GM18867 (cell line): ENCODE measurements around the gene TBC1D24.
"Not testable (repeated sequence)": the region's sequence is repeated elsewhere in the genome, so short reads cannot be mapped to it uniquely, and the experiment has no call there.

Experiments
- ATAC-seq: cut with Tn5 transposase; IDR thresholded peaks from one replicate; pipeline ENCODE4 v1.9.1; 2021; ENCODE audit warnings: mild to moderate bottlenecking, moderate library complexity; ENCODE audit not compliant: unreplicated experiment

TBC1D24 gene

GRCh38 chr16:2529961-2530628 is 55.2 kb downstream of the TBC1D24 start:
- no peak for ATAC-seq

GRCh38 chr16:2530629-2531318 is 55.8 kb downstream of the TBC1D24 start:
- no peak for ATAC-seq

- ATAC-seq: peak; percentile 1
Observed at GRCh38 chr16:2531371-2531695, 56.4 kb downstream of the TBC1D24 start, which contains the start of gene CEMP1. TSS of gene CEMP1 (minus strand) at chr16:2531408. CDS start at chr16:2531073, 335 bp downstream.

DNA sequence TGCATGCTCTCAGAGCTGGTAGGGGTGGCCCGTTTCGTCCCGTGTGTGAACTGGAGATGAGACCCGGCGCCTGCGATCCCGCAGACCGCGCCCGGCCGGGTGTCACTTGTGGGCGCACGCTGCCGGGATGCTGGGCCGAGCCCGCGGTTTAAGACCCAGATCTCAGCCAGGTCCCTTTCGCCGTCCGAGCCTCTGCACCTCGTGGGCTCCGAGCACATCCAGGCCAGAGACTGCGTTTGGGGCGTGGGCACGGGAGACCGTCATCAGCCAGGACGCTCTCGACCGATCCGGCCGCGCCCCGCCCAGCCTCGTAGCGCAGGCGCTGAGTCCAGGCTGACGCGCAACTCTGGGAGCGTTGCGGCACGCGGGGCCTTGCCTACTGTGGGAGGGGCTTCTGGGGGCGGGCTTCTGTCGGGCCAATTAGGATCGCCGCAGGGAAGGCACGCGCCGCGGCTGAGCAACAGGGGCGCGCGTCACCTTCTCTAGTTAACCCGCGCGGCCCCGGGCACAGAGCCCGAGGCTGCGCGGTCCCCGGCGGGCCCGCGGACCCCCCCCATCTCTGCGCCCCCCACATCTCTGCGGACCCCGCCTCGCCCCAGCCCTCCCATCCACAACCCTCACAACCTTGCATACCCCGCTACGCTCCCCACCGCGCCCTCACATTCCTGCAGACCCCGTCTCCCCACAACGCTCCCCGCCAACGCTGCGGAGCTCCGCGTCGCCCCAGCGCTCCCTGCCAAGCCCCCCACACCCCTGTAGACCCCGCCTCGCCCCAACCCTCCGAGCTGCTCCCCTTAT is 57.0 kb downstream of the TBC1D24 start:
- peak; percentile 85 for ATAC-seq

- ATAC-seq: no peak
Observed at GRCh38 chr16:2532494-2533141, 57.7 kb downstream of the TBC1D24 start.

DNA sequence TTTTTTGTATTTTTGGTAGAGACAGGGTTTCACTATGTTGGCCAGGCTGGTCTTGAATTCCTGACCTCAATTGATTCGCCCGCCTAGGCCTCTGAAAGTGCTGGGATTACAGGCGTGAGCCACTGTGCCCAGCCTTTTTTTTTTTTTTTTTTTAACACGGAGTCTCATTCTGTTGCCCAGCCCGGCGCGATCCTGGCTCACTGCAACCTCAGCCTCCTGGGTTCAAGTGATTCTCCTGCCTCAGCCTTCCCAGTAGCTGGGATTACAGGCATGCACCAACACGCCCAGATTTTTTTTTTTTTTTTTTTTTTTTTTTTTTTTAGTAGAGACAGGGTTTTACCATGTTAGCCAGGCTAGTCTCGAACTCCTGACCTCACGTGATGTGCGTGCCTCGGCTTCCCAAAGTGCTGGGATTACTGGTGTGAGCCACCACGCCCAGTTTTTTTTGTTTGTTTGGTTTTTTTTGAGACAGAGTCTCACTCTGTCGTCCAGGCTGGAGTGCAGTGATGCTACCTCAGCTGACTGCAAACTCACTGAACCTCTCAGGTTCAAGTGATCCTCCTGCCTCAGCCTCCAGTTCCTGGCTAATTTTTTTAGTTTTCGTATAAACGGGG is 58.3 kb downstream of the TBC1D24 start:
- ATAC-seq: not testable (repeated sequence)

DNA sequence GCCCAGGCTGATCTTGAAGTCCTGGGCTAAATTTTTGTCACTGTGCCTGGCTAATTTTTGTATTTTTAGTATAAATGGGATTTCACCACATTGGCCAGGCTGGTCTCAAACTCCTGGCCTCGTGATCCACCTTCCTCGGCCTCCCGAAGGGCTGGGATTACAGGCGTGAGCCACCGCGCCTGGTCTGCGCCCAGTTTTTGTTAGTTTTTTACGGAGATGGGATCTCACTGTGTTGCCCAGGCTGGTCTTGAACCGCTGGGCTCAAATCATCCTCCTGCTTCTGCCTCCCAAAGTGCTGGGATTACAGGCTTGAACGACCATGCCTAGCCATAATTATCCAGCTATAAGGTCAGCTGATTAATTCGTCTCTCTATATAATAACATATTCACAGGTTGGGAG is 59.0 kb downstream of the TBC1D24 start:
- no peak for ATAC-seq

DNA sequence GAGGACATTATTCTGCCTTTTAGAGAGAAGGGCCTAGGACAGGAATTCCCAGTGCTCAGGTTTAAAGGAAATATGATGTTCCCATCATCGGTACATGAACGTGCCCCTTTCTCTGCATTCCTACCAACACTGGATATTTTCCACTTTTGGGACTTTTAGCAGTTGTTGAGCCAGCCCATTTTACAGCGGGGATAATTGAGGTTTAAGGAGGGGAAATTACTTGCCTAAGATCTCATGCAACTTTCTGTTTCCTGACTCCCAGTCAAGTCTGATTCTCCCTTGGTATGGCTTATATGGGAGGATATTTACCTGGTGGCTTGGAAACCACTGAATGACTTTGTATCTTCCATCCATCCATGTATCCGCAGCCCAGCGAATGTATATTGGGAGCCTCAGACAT is 59.4 kb downstream of the TBC1D24 start:
- not testable (repeated sequence) for ATAC-seq

DNA sequence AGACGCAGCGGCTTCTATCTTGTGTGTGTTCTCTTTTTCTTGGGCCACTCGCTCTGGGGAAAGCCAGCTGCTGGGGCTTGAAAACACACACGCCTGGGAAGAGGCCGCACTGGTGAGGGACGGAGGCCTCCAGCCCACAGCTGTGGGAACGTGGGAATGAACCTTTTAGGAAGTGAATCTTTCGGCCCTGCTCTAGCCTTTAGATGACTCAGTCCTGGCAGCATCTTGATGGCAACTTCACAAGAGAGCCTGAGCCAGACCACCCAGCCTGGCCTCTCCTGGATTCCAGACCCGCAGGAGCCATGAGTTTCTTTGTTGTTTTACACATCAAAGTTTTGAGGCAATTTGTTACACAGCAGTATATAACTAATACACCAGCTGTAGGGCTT is 60.7 kb downstream of the TBC1D24 start:
- ATAC-seq: no peak

- peak; percentile 73 for ATAC-seq
Observed at GRCh38 chr16:2537451-2538379, 62.8 kb downstream of the TBC1D24 start, which contains the start of gene PDPK1. TSS of gene PDPK1 (plus strand) at chr16:2538021. CDS start at chr16:2538113, 92 bp downstream.

DNA sequence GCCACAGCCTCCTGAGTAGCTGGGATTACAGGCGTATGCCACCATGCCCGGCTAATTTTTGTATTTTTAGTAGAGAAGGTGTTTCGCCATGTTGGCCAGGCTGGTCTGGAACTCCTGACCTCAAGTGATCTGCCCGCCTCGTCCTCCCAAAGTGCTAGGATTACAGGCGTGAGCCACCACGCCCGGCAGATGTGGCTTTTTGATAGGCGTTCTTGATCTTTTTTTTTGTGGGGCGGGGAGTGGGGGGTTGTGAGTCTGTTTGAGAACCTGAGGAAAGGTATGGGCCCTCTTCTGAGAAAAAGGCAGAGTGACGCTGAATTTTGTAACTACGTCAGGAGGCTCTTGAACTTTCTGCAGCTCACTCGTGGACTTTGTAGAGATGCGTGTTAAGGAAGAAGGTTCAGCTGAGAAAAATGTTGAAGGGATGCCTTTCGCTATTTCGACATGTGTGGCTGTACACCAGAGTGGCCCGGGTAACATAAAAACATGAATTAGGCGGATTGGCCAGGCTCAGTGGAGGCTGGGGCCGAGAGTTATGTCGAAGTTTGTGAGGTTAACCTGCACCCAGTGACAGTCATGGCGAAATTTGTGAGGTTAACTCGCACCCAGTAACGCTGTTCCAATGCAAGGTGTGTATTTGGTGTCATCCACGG is 64.4 kb downstream of the TBC1D24 start:
- ATAC-seq: not testable (repeated sequence)

DNA sequence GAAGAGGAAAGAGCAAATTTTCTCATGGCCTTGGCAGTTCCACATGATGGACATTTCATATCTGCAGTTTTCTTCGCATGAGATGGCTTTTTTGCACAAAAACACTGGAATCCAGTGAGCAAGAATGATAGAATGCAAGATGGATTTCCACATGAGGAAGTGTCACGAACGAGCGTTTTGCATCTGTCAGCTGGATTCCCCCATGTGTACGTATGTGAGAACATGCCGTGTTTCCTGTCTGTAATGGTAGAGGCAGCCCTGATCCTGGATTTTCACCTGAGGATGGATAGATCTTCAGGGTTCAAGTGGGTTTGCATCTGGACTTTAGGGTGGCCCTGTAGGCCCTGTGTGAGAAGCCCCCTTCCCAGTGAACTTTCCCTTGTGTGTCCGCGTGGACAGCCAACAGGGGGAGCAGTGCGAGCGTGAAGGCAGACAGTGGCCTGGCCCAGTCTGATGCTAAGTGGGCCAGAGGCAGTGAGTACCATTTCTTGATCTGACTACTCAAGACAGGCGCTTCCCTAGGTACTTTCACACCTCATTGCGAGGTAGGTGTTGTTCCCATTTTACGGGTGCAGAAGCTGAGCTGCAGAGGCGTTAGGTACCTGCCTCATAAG is 65.0 kb downstream of the TBC1D24 start:
- ATAC-seq: not testable (repeated sequence)

DNA sequence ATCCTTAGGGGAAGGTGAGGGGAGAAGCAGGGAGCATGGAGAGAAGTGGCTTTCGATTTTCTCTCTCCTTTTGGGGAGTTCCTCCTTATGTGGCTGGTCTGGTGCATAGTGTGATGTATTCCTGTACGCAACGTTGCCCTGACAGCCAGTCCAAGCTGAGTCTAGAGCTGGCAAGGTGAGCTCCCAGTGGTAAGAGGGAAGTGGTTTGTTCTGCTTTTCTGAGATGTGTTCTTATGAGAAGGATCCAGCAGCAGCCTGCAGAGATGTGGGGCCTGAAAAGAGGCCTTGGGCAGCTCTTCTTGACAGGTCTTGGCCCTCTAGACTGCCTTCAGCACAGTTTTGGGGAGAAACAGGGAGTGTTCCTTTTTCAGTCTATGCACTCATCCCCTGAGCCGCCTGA is 66.0 kb downstream of the TBC1D24 start:
- ATAC-seq: not testable (repeated sequence)

DNA sequence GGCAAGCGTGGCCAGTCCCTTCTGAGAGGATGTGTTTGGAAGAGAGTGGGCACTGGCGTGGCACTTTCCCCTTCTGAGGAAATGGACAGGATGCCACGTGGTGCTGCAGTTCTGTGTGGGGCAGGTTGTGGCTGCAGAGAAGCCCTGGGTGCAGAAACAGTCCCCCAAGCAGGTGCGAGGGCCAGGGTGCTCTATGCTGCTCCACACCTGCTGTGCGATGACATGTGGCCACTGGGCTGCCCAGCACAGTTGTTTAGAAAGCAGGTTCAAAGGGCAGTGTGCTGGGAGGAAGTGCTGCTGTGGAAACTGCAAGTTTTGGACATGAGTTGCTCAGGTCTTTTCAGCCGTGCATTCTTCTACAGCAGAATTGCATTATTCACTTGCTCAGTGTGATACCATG is 66.5 kb downstream of the TBC1D24 start:
- ATAC-seq: not testable (repeated sequence)

DNA sequence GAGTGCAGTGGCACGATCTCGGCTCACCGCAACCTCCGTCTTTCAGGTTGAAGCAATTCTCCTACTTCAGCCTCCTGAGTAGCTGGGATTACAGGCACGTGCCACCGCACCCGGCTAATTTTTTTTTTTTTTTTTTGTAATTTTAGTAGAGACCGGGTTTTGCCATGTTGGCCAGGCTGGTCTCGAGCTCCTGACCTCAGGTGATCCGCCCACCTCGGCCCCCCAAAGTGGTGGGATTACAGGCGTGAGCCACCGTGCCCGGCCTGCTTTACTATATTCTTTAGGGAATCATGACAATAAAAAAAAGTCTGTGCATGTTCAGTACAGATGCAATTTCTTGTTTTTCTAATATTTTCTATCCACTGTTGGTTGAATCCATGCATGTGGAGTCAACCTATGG is 68.8 kb downstream of the TBC1D24 start:
- not testable (repeated sequence) for ATAC-seq

GRCh38 chr16:2550283-2550878 is 75.5 kb downstream of the TBC1D24 start:
- not testable (repeated sequence) for ATAC-seq

- ATAC-seq: not testable (repeated sequence)
Observed at GRCh38 chr16:2551420-2551889, 76.5 kb downstream of the TBC1D24 start.
